Mesendoderm (in vitro differentiated cells): ENCODE measurements around the gene CSHL1.
A peak's percentile ranks its signal among the peaks of the same experiment; 100 is the strongest.

Source experiments
- DNase-seq: peaks from one replicate; pipeline ENCODE4 v3.0.0; 2013
- H2AK5ac ChIP-seq: 2 replicates; pipeline ENCODE4 v1.6.1; 2013; ENCODE audit warnings: low read length, inconsistent platforms
- H2BK120ac ChIP-seq: 2 replicates; pipeline ENCODE4 v1.6.1; 2013; ENCODE audit warnings: low read depth, mild to moderate bottlenecking, low read length, moderate library complexity, mixed read lengths
- H2BK15ac ChIP-seq: replicated peaks from 2 replicates; pipeline ENCODE4 v1.6.1; 2013; ENCODE audit warnings: low read depth, mild to moderate bottlenecking, moderate library complexity
- H2BK5ac ChIP-seq: 2 replicates; pipeline ENCODE4 v1.6.1; 2013; ENCODE audit warnings: low read length, inconsistent platforms
- H3K18ac ChIP-seq: 2 replicates; pipeline ENCODE4 v1.6.1; 2013; ENCODE audit warnings: mild to moderate bottlenecking, low read length, mixed read lengths
- H3K23ac ChIP-seq: one replicate; pipeline ENCODE4 v1.6.1; 2013; ENCODE audit warnings: low read length
- H3K27ac ChIP-seq: 2 replicates; pipeline ENCODE4 v1.5.1; 2013; ENCODE audit warnings: low read depth, mild to moderate bottlenecking, inconsistent platforms, low read length, moderate library complexity
- H3K27me3 ChIP-seq: 2 replicates; pipeline ENCODE4 v1.6.1; 2013; ENCODE audit warnings: low read length, control low read depth, mild to moderate bottlenecking, inconsistent platforms; ENCODE audit not compliant: insufficient read depth, poor library complexity
- H3K36me3 ChIP-seq: 2 replicates; pipeline ENCODE4 v1.6.1; 2013; ENCODE audit warnings: low read length, inconsistent platforms; ENCODE audit not compliant: control insufficient read depth, insufficient read depth
- H3K4ac ChIP-seq: one replicate; pipeline ENCODE4 v1.6.1; 2013; ENCODE audit warnings: low read depth, mild to moderate bottlenecking, low read length, moderate library complexity
- H3K4me1 ChIP-seq: 2 replicates; pipeline ENCODE4 v1.6.1; 2013; ENCODE audit warnings: low read depth, low read length, inconsistent platforms; ENCODE audit not compliant: control insufficient read depth
- H3K4me2 ChIP-seq: 2 replicates; pipeline ENCODE4 v1.6.1; 2013; ENCODE audit warnings: low read length
- H3K4me3 ChIP-seq: 2 replicates; pipeline ENCODE4 v1.5.1; 2013; ENCODE audit warnings: mild to moderate bottlenecking, low read length
- H3K56ac ChIP-seq: one replicate; pipeline ENCODE4 v1.6.1; 2013; ENCODE audit warnings: low read length
- H3K79me1 ChIP-seq: 2 replicates; pipeline ENCODE4 v1.6.1; 2013; ENCODE audit warnings: low read length, inconsistent platforms
- H3K79me2 ChIP-seq: 2 replicates; pipeline ENCODE4 v1.6.1; 2013; ENCODE audit warnings: mild to moderate bottlenecking, low read length; ENCODE audit not compliant: control insufficient read depth, insufficient read depth
- H3K9ac ChIP-seq: 2 replicates; pipeline ENCODE4 v1.6.1; 2013; ENCODE audit warnings: low read length, inconsistent platforms
- H4K5ac ChIP-seq: one replicate; pipeline ENCODE4 v1.6.1; 2013; ENCODE audit warnings: low read length
- H4K8ac ChIP-seq: one replicate; pipeline ENCODE4 v1.6.1; 2013; ENCODE audit warnings: low read depth, mild to moderate bottlenecking, control low read depth, low read length, moderate library complexity
- WGBS: extraction: QIAGEN DNeasy Blood & Tissue Kit; methylation state at CpG from one replicate; pipeline ENCODE4 v1.1.7; 2013; ENCODE audit warnings: low lambda C conversion rate, missing lambda C conversion rate; ENCODE audit not compliant: insufficient coverage; ENCODE audit errors: extremely low coverage; 5-methylcytosine and 5-hydroxymethylcytosine counted together

CSHL1 gene

DNA sequence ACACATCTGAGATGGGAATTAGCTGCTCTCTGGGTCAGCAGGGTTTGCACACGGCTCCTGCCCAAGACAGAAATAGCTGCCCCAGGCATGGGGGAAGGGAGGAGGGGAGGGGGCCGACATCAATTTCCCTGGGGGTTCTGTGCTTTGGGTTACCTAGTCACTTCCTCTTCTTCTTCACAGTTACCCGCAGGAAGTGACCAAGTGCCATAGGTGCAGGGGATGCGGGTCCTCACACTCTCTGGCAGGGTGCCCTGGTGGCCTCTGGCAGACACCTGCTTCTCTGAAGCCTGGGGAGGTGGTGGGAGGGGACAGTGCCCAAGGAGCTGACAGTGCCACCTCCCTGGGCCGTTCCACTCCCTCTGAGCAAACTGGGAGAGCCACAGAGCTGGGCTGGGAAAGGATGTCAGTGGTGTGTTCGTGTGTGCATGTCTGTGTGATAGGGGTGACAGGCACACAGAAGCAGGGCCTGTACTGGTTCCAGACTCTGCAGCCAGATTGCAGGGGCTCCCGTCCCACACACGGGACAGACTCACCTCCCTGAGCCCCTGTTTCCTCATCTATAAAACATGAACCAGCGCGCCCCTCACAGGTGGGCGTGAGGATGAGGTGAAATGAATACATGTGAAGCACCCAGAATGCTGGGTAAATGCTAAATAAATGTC lies 43.5 kb upstream of the CSHL1 start:
- Histone ChIP-seq H2BK5ac (no peak overlapping the region), H3K27me3 (peaks cover under 1% of the 10 kb centered on the region), H3K56ac (no peak overlapping the region), H3K18ac (no peak overlapping the region), H2BK15ac (no peak overlapping the region), H3K9ac (no peak overlapping the region), H4K8ac (no peak overlapping the region), H3K4me1 (no peaks in the 10 kb centered on the region), H3K36me3 (no peaks in the 10 kb centered on the region), H3K79me1 (no peaks in the 10 kb centered on the region), H3K4me3 (no peak overlapping the region), H2AK5ac (no peak overlapping the region), H3K4ac (no peak overlapping the region), H3K4me2 (no peak overlapping the region), H4K5ac (no peak overlapping the region), H3K27ac (no peak overlapping the region), H3K23ac (no peak overlapping the region), H2BK120ac (no peak overlapping the region), H3K79me2 (no peaks in the 10 kb centered on the region)
- WGBS, result no CpG with 5 or more reads among the region's 11 CpGs
- no peak for DNase-seq

DNA sequence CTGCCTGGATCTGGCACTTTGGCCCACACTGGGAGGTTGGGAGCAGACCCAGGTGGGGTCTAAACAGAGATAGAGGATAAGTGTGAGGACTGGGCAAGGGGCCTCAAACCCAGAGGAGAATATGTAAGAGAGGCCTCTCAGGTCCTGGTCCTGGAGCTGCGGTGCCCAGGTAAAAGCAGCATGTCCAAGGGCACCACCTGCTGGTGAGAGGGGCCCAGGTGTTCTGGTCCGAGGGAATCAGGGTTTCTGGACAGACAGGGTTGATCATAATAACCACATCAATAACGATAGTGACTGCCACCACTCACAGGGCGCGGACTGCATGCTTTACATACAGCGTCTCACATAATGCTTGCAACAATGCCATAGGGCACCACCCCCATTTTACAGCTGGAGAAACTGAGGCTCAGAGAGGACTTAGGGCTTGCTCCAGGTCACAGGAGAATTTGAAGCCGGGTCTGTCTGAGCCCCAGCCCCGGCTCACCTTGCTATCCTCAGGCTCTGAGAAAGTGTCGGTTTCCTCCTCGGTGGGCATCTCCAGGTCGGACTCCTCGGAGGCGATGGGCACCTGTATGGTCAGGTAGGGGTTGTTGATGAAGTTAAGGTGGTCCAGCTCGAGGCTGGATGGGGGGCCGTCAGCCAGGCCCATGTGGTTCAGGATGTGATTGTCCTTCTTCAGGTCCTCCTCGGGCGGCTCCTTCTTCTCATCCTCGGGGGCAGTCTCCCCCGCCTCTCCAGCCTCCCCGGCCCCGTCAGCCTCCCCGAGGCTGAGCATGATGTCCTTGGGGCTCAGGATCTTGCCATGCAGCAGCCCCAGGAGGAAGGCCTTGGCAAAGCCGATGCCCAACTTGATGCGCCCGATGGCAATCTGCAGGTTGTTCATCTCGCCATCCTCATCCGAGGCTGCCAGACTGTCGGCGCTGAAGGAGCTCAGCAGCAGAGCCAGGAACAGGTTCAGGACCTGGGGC lies 40.2 kb upstream of the CSHL1 start:
- no CpG with 5 or more reads among the region's 29 CpGs for WGBS
- peak; percentile 54 for DNase-seq
- no peaks in the 10 kb centered on the region for H3K79me1 ChIP-seq

DNA sequence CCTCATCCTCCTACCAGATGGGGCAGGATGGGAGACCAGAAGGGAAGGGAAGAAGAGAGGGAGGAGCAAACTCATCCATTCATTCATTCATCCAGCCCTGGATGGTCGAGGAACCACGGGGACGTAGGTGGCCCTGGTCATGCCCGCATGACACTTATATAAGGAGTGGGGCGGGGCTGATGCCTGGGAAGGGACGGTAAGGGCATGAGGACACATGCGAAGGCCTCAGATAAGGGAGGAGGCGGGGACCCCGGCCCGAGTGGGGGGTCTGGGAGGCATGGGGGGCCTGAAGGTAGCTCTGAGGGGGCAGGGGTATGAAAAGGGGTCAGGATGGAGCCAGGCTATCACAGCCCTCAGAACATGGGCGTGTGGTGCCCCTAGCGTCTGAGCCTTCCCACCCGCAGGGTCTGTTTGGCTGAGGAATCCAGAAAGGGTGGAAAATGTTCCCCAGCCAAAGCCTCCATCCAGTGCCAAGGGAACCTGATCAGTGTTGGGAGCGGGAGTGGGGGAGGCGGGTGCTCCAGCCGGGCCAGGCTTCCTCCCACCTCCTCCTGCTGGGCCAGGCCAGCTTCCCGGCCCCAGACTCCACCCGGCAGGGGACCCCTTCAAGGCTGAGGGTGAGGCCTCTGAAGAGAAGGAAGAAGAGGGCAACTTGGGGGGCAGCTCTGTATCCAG lies 38.7 kb upstream of the CSHL1 start:
- Histone ChIP-seq H3K9ac (no peak overlapping the region), H2AK5ac (no peak overlapping the region), H3K36me3 (no peaks in the 10 kb centered on the region), H2BK15ac (no peak overlapping the region), H3K79me2 (no peaks in the 10 kb centered on the region), H2BK120ac (no peak overlapping the region), H4K8ac (no peak overlapping the region), H3K4me3 (no peak overlapping the region), H3K23ac (no peak overlapping the region), H3K4me2 (no peak overlapping the region), H2BK5ac (no peak overlapping the region), H3K4ac (no peak overlapping the region), H3K4me1 (no peaks in the 10 kb centered on the region), H3K79me1 (no peaks in the 10 kb centered on the region), H3K18ac (no peak overlapping the region), H3K27me3 (no peaks in the 10 kb centered on the region), H4K5ac (no peak overlapping the region), H3K56ac (no peak overlapping the region), H3K27ac (no peak overlapping the region)
- no CpG with 5 or more reads among the region's 18 CpGs for WGBS
- DNase-seq, result no peak

More for the DNA sequence above, 40.2 kb upstream of the CSHL1 start:
- Histone ChIP-seq H3K4me1 (no peaks in the 10 kb centered on the region), H4K5ac (no peak overlapping the region), H2BK120ac (no peak overlapping the region), H3K23ac (no peak overlapping the region), H4K8ac (no peak overlapping the region), H3K4me2 (no peak overlapping the region), H3K4me3 (no peak overlapping the region), H3K79me2 (no peaks in the 10 kb centered on the region), H2AK5ac (no peak overlapping the region), H3K9ac (no peak overlapping the region), H3K18ac (no peak overlapping the region), H2BK15ac (no peak overlapping the region), H3K4ac (no peak overlapping the region), H3K27ac (no peak overlapping the region), H3K56ac (no peak overlapping the region), H2BK5ac (no peak overlapping the region), H3K36me3 (no peaks in the 10 kb centered on the region), H3K27me3 (no peaks in the 10 kb centered on the region)

DNA sequence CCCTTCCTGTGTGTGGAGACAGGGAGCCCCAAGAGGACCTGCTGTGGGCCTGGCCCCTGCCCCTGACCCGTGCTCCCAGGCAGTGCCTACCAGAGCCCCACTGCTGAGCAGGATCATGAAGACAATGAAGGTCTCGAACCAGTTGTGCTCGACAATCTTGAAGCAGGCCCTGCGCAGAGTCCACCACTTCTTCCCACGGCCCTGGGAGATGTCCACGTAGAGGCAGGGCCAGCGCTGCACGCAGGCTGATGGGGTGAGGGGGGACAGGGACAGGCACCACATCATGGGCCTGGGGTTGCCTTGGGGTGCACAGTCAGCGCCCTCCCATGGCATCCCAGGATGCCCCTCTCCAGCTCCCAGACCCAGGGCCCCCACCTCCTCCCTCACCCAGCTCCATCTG lies 37.5 kb upstream of the CSHL1 start:
- no peak overlapping the region for H4K5ac ChIP-seq
- no peaks in the 10 kb centered on the region for H3K79me1 ChIP-seq
- H3K56ac ChIP-seq, result no peak overlapping the region
- H3K4ac ChIP-seq, result no peak overlapping the region
- H3K4me1 ChIP-seq, result no peaks in the 10 kb centered on the region
- no peak overlapping the region for H3K9ac ChIP-seq
- H3K4me2 ChIP-seq, result no peak overlapping the region
- no peak overlapping the region for H2AK5ac ChIP-seq
- no peaks in the 10 kb centered on the region for H3K36me3 ChIP-seq
- no peak for DNase-seq
- no peaks in the 10 kb centered on the region for H3K27me3 ChIP-seq
- WGBS, result no CpG with 5 or more reads among the region's 9 CpGs
- no peaks in the 10 kb centered on the region for H3K79me2 ChIP-seq
- H4K8ac ChIP-seq, result no peak overlapping the region
- H3K4me3 ChIP-seq, result no peak overlapping the region
- no peak overlapping the region for H3K23ac ChIP-seq
- no peak overlapping the region for H3K27ac ChIP-seq
- no peak overlapping the region for H2BK5ac ChIP-seq
- H2BK15ac ChIP-seq, result no peak overlapping the region
- no peak overlapping the region for H2BK120ac ChIP-seq
- no peak overlapping the region for H3K18ac ChIP-seq

DNA sequence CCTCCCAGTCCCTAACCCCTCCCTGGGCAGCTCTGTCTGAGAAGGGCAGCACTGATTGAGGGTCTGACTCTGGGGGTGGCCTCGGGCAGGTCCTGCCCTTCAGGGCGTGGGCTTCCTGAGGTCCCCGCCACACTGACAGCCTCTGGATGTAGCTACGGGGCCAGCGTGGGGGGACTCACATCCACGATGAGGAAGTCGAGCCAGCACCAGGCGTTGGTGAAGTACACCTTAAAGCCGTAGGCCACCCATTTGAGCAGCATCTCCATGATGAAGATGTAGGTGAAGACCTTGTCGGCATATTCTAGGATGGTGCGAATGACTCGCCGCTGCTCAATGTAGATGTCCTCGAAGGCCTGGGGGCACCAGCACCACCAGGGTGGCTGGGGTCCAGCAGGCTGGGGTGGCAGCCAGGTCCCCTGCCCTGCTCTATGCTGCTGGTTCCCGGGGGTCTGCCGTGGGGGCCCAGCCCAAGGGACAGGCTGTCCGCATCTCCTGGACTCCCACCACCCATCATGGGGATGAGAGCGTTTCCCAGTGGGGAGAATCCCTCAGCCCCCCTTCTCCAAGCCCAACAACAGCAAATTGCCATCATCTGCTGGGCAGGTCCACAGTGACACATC lies 36.8 kb upstream of the CSHL1 start:
- Histone ChIP-seq H3K9ac (no peak overlapping the region), H3K4me3 (no peak overlapping the region), H2BK120ac (no peak overlapping the region), H3K18ac (no peak overlapping the region), H3K79me2 (no peaks in the 10 kb centered on the region), H2BK15ac (no peak overlapping the region), H3K79me1 (no peaks in the 10 kb centered on the region), H3K4me2 (no peak overlapping the region), H3K36me3 (no peaks in the 10 kb centered on the region), H3K4ac (no peak overlapping the region), H3K56ac (no peak overlapping the region), H2BK5ac (no peak overlapping the region), H4K5ac (no peak overlapping the region), H3K23ac (no peak overlapping the region), H3K27ac (no peak overlapping the region), H3K4me1 (no peaks in the 10 kb centered on the region), H4K8ac (no peak overlapping the region), H2AK5ac (no peak overlapping the region), H3K27me3 (no peaks in the 10 kb centered on the region)
- no CpG with 5 or more reads among the region's 18 CpGs for WGBS
- no peak for DNase-seq
